Mesodermal cell (in vitro differentiated cells): ENCODE results near the gene ABCB8.

Source experiments
- H3K27ac ChIP-seq: 2 replicates; pipeline ENCODE4 v1.7.0; 2013; ENCODE audit warnings: mild to moderate bottlenecking, low read depth, low read length, moderate library complexity; ENCODE audit not compliant: severe bottlenecking
- H3K36me3 ChIP-seq: 2 replicates; pipeline ENCODE4 v1.7.1; 2013; ENCODE audit warnings: mild to moderate bottlenecking, low read length, moderate library complexity; ENCODE audit not compliant: control insufficient read depth, insufficient read depth
- H3K4me1 ChIP-seq: one replicate; pipeline ENCODE4 v1.7.1; 2013; ENCODE audit warnings: mild to moderate bottlenecking, low read length; ENCODE audit not compliant: insufficient read depth, control insufficient read depth, poor library complexity, severe bottlenecking
- H3K4me3 ChIP-seq: 2 replicates; pipeline ENCODE4 v1.7.0; 2013; ENCODE audit warnings: low read length, control low read depth, mild to moderate bottlenecking; ENCODE audit not compliant: insufficient read depth, poor library complexity, severe bottlenecking; ENCODE audit errors: extremely low read depth
- H3K9me3 ChIP-seq: 2 replicates; pipeline ENCODE4 v1.7.1; 2013; ENCODE audit warnings: mild to moderate bottlenecking, low read length, moderate library complexity; ENCODE audit not compliant: control insufficient read depth
- WGBS, 2 experiments: methylation state at CpG; one replicate each; pipeline ENCODE4 v1.1.5; 2013; ENCODE audit warnings: missing lambda C conversion rate in 2 of 2; ENCODE audit not compliant: insufficient coverage in 2 of 2; 5-methylcytosine and 5-hydroxymethylcytosine counted together

The ABCB8 gene

DNA sequence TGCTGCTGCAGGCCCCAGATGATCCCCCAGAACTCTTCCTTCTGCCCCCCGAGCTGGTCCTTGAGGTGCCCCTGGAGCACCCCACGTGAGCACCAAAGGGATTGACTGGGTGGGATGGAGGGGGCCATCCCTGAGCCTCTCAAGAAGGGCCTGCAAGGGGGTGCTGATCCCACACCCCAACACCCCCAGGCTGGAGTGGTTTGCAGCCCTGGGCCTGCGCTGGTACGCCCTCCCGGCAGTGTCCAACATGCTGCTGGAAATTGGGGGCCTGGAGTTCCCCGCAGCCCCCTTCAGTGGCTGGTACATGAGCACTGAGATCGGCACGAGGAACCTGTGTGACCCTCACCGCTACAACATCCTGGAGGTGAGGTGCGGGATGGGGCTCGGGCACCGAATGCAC is 29.2 kb upstream of the ABCB8 start:
- Histone ChIP-seq H3K4me3 (no peak overlapping the region), H3K9me3 (no peaks in the 10 kb centered on the region), H3K36me3 (no peaks in the 10 kb centered on the region), H3K27ac (no peak overlapping the region), H3K4me1 (peaks cover 12% of the 10 kb centered on the region)
- WGBS, 2 experiments = 93 to 96% methylated on average over 9 to 10 of the region's 12 CpGs

DNA sequence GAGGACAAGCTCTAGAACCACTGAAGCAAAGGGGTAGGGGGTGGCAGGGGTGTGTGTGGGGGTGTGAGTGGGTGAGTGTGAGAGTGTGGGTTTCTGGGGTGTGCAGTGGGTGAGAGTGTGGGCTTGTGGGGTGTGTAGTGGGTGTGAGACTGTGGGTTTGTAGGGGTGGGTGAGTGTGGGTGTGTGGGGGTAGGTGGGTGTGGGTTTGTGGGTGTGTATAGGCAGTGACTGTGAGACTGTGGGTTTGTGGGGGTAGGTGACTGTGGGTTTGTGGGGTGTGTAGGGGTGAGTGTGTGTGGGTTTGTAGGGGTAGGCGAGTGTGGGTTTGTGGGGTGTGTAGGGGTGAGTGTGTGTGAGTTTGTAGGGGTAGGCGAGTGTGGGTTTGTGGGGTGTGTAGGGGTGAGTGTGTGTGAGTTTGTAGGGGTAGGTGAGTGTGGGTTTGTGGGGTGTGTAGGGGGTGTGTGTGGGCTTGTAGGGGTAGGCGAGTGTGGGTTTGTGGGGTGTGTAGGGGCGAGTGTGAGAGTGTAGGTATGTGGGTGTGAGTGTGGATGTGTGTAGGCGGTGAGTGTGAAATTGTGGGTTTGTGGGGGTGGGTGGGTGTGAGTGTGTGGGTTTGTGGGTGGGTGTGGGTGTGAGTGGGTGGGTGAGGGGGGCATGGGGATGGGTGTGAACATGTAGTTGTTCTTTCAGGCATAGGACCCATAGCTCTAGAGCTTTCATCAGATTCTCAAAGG is 28.6 kb upstream of the ABCB8 start:
- Histone ChIP-seq H3K36me3 (no peaks in the 10 kb centered on the region), H3K27ac (no peak overlapping the region), H3K4me3 (no peak overlapping the region), H3K4me1 (peaks cover 8% of the 10 kb centered on the region), H3K9me3 (no peaks in the 10 kb centered on the region)
- WGBS, 2 experiments = 83 to 94% methylated on average over 4 to 5 of the region's 5 CpGs

DNA sequence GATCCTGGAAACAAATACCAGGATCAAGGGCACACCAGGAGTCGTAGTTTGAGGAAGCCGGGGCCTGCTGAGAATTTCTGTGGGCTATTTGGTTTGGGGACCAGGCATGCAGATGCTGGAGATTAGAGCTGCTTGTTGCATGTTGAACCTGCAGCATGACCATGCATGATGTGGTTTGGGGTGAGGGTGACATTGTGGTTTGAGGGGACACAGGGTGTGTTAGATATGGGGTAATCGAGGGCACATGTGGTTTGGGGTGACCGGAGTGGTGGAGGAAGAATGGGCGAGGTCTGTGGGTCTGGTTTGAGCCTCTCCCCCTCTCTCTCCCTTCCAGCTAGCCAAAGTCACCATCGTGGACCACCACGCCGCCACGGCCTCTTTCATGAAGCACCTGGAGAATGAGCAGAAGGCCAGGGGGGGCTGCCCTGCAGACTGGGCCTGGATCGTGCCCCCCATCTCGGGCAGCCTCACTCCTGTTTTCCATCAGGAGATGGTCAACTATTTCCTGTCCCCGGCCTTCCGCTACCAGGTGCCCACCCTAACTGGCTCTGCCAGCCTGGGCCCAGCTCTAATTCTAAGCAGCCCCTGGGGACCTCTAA is 27.3 kb upstream of the ABCB8 start:
- Histone ChIP-seq H3K36me3 (no peaks in the 10 kb centered on the region), H3K4me1 (peaks cover 3% of the 10 kb centered on the region), H3K27ac (no peak overlapping the region), H3K4me3 (no peak overlapping the region), H3K9me3 (no peaks in the 10 kb centered on the region)
- 90% methylated on average over 9 of the region's 13 CpGs for WGBS, 2 experiments

GRCh38 chr7:151001546-151001945 is 26.7 kb upstream of the ABCB8 start:
- H3K4me3 ChIP-seq = no peak overlapping the region
- no peaks in the 10 kb centered on the region for H3K36me3 ChIP-seq
- peaks cover 3% of the 10 kb centered on the region for H3K4me1 ChIP-seq
- H3K9me3 ChIP-seq = no peaks in the 10 kb centered on the region
- 97% methylated on average over 11 to 12 of the region's 16 CpGs for whole genome bisulfite sequencing, 2 experiments
- no peak overlapping the region for H3K27ac ChIP-seq

DNA sequence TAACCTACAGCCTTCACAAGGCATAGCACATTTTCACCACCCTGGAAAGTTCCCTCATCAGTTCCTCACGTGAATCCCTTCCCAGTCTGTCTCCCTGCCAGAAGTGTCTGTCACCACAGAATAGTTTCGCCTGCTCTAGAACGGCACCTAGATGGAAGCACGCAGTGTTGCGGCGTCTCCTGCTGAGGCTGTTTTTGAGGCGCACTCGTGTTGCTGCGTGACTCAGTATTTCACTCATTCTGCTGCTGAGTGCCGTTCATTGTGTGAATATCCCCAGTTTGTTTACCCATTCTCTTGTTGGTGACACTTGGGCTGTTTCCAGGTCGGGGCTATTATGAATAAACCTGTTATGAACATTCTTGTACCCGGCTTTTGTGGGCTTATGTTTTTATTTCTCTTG is 24.7 kb upstream of the ABCB8 start:
- H3K27ac ChIP-seq = no peak overlapping the region
- H3K36me3 ChIP-seq = no peaks in the 10 kb centered on the region
- H3K4me1 ChIP-seq = peaks cover 15% of the 10 kb centered on the region
- no peak overlapping the region for H3K4me3 ChIP-seq
- 88 to 91% methylated on average over 10 to 11 of the region's 12 CpGs for WGBS, 2 experiments
- no peaks in the 10 kb centered on the region for H3K9me3 ChIP-seq

GRCh38 chr7:151005566-151005965 is 22.7 kb upstream of the ABCB8 start:
- Histone ChIP-seq H3K36me3 (no peaks in the 10 kb centered on the region), H3K4me1 (peaks cover 27% of the 10 kb centered on the region), H3K9me3 (no peaks in the 10 kb centered on the region), H3K27ac (no peak overlapping the region), H3K4me3 (no peak overlapping the region)
- WGBS, 2 experiments = 85 to 92% methylated on average over 7 of the region's 9 CpGs

DNA sequence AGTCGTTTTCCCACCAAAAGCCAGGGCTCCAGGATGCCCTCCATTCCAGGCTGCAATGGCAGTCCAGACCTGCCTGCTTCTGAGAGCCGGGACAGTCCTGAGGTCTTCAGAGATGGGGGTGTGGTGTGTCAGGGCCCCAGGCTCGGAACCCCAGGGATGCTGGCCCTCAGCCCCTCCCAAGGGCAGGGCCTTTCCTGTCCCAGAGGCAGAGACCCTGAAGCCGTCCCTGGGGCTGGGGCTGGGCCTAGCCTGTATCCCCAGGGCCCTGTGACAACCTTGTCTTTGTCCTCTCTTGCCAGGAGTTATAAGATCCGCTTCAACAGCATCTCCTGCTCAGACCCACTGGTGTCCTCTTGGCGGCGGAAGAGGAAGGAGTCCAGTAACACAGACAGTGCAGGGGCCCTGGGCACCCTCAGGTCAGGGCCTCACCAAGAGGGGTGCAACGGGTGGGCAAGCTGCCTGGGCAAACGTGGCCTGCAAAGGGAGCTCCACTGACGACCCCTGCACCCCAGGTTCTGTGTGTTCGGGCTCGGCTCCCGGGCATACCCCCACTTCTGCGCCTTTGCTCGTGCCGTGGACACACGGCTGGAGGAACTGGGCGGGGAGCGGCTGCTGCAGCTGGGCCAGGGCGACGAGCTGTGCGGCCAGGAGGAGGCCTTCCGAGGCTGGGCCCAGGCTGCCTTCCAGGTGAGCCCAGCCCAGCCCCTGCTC is 21.5 kb upstream of the ABCB8 start:
- Histone ChIP-seq H3K4me1 (peaks cover 36% of the 10 kb centered on the region), H3K36me3 (no peaks in the 10 kb centered on the region), H3K27ac (no peak overlapping the region), H3K4me3 (no peak overlapping the region), H3K9me3 (no peaks in the 10 kb centered on the region)
- 93% methylated on average over 18 to 23 of the region's 23 CpGs for WGBS, 2 experiments

GRCh38 chr7:151007469-151007898 is 20.8 kb upstream of the ABCB8 start:
- Histone ChIP-seq H3K36me3 (no peaks in the 10 kb centered on the region), H3K4me3 (no peak overlapping the region), H3K27ac (peak overlapping the region; percentile 2), H3K9me3 (no peaks in the 10 kb centered on the region), H3K4me1 (peaks cover 42% of the 10 kb centered on the region)
- WGBS, 2 experiments = 64 to 80% methylated on average over 5 to 7 of the region's 7 CpGs

DNA sequence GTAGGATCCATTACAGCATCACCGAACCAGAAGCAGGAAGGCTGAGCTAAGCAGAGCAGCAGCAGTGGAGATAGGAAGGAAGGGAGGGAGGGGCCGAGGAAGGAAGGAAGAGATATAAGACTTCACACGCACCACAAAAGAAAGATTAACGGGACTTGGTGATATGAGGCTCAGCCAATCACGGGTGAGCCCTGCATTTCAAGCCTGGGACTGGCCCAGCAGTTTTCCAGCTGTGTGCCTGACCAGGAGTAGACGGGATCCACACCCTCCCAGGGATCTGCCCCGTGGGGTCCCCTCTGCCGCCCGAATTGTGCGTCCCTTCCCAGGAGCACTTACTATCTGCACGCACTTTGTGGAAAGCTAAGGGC is 20.1 kb upstream of the ABCB8 start:
- Histone ChIP-seq H3K36me3 (no peaks in the 10 kb centered on the region), H3K4me3 (no peak overlapping the region)
- WGBS, 2 experiments = 38 to 69% methylated on average over 3 to 8 of the region's 11 CpGs

DNA sequence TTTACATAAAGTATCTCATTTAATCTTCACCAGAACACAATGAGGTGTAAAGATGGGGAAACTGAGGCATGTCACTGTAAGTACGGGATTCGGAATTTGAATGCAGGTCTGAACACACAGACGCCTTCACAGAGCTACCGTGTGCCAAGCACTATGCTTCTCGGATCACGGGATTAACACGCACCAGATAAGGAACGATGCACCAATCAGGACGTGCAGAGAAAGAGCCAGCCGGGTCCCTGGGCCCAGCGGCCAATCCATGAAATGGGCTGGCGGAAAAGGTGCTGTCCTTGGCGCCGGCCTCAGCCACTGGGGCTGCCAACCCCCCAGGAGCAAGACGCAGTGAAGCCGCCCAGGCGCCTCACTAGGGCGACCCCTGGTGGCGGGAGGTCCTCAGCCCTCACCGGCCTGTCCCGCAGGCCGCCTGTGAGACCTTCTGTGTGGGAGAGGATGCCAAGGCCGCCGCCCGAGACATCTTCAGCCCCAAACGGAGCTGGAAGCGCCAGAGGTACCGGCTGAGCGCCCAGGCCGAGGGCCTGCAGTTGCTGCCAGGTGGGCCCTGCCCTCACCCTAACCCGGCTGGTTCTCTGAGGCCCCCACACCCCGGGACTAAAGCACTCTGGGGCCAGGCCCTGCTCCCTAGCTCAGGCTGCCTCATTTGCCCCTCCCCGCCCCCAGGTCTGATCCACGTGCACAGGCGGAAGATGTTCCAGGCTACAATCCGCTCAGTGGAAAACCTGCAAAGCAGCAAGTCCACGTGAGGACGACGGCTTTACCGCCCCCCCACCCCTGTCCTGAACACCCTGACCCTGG is 19.5 kb upstream of the ABCB8 start:
- WGBS, 2 experiments = 75 to 77% methylated on average over 36 to 40 of the region's 40 CpGs
- Histone ChIP-seq H3K27ac (peak overlapping the region; percentile 29), H3K36me3 (no peaks in the 10 kb centered on the region), H3K4me1 (peaks cover 48% of the 10 kb centered on the region), H3K4me3 (no peak overlapping the region), H3K9me3 (no peaks in the 10 kb centered on the region)

More for the DNA sequence above, 20.1 kb upstream of the ABCB8 start:
- Histone ChIP-seq H3K4me1 (peaks cover 48% of the 10 kb centered on the region), H3K27ac (peak overlapping the region; percentile 29), H3K9me3 (no peaks in the 10 kb centered on the region)
